HG03196 (cell line): ENCODE results near the gene TMEM51.

ENCODE experiments used
- ATAC-seq: cut with Tn5 transposase; IDR thresholded peaks from one replicate; pipeline ENCODE4 v1.9.1; 2021; ENCODE audit not compliant: unreplicated experiment

The TMEM51 gene

GRCh38 chr1:15176120-15176519, 22.6 kb downstream of the TMEM51 start:
- no peak for ATAC-seq

- ATAC-seq, result no peak
Observed at GRCh38 chr1:15176898-15177665, 23.5 kb downstream of the TMEM51 start.

GRCh38 chr1:15177710-15178166, 24.2 kb downstream of the TMEM51 start:
- ATAC-seq, result no peak

- no peak for ATAC-seq
Observed at GRCh38 chr1:15178571-15179484, 25.3 kb downstream of the TMEM51 start.

GRCh38 chr1:15179485-15179883, 25.9 kb downstream of the TMEM51 start:
- no peak for ATAC-seq

GRCh38 chr1:15180189-15180588, 26.6 kb downstream of the TMEM51 start:
- no peak for ATAC-seq

GRCh38 chr1:15180945-15181523, 27.5 kb downstream of the TMEM51 start:
- ATAC-seq, result no peak

GRCh38 chr1:15181564-15181963, 28.0 kb downstream of the TMEM51 start:
- ATAC-seq, result no peak

GRCh38 chr1:15184436-15185241, 31.1 kb downstream of the TMEM51 start:
- ATAC-seq, result no peak

GRCh38 chr1:15185617-15186016, 32.1 kb downstream of the TMEM51 start:
- no peak for ATAC-seq

- no peak for ATAC-seq
Observed at GRCh38 chr1:15186073-15186845, 32.7 kb downstream of the TMEM51 start.

- no peak for ATAC-seq
Observed at GRCh38 chr1:15186846-15187151, 33.3 kb downstream of the TMEM51 start.

GRCh38 chr1:15187175-15188129, 33.9 kb downstream of the TMEM51 start:
- ATAC-seq, result no peak

GRCh38 chr1:15188130-15188524, 34.6 kb downstream of the TMEM51 start:
- ATAC-seq, result no peak

- ATAC-seq, result no peak
Observed at GRCh38 chr1:15188678-15189077, 35.1 kb downstream of the TMEM51 start.

- ATAC-seq, result no peak
Observed at GRCh38 chr1:15189692-15190370, 36.3 kb downstream of the TMEM51 start.

GRCh38 chr1:15191267-15191666, 37.7 kb downstream of the TMEM51 start:
- no peak for ATAC-seq

- no peak for ATAC-seq
Observed at GRCh38 chr1:15191770-15192169, 38.2 kb downstream of the TMEM51 start.
